NCI-H748 (cell line): ENCODE data around the gene SSC4D.
"Not testable (repeated sequence)": the region's sequence is repeated elsewhere in the genome, so short reads cannot be mapped to it uniquely, and the experiment has no call there.

Experiments
- DNase-seq: peaks from one replicate; lab custom pipeline; 2025; ENCODE audit not compliant: unreplicated experiment; lab: John Stamatoyannopoulos, UW

The SSC4D gene

DNA sequence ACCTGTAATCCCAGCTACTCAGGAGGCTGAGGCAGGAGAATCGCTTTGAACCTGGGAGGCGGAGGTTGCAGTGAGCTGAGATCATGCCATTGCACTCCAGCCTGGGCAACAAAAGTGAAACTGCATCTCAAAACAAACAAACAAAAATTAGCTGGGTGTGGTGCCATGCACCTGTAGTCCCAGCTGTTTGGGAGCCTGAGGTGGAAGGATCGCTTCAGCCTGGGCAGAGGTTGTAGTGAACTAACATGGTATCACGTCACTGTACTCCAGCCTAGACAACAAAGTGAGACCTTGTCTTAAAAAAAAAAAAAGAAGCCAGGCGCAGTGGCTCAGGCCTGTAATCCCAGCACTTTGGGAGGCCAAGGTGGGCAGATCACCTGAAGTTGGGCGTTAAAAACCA lies 21.7 kb downstream of the SSC4D start:
- DNase-seq: peak; percentile 38

DNA sequence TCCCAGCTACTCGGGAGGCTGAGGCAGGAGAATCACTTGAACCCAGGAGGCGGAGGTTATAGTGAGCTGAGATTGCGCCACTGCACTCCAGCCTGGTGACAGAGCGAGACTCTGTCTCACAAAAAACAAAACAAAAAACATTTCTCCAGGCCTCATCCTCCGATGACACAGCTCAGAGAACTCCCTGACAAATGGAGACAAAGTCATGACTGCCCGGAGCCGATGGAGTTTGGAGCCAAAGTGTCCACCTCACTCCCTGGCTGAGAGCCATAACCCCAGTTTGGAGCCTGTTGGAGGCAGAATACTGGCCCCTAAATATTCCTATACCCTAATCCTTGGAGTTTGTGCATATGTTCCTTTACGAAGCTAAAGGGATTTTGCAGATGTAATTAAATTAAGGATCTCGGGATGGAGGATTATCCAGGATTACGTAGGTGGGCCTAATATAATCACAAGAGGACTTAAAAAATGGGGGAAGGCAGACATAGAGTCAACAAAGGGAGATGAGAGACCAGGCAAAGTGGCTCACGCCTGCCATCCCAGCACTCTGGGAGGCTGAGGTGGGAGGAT lies 22.7 kb downstream of the SSC4D start:
- DNase-seq: no peak

DNA sequence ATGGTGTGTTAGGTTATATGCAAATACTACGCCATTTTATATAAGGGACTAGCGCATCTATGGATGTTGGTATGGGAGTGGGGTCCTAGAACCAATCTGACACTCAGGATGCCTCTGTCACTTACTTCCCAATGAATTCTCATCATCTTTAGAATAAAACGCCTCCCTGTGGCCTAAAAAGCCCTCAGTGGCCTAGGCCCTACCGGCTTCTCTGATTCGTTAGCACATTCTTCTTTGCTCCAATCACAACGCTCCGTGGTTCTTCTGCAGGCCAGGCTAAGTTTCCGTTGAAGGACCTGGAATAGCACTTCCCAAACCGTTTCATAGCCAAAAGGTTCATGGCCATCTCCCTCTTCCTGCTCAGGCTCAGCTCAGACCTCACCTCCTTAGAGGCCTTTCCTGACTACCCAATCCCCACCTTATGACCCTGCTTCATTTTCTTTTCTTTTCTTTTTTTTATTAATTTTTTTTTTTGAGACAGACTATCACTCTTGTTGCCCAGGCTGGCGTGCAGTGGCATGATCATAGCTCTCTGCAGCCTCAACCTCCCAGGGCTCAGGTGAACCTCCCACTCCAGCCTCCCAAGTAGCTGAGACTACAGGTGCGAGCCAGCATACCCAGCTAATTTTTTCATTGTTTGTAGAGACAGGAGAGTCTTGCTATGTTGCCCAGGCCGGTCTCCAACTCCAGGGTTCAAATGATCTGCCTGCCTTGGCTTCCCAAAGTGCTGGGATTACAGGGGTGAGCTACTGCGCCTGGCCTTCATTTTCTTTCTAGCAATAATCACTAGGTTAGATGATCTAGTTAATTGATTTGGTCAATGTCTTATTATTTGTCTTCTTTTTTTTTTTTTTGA lies 26.2 kb downstream of the SSC4D start:
- no peak for DNase-seq

DNA sequence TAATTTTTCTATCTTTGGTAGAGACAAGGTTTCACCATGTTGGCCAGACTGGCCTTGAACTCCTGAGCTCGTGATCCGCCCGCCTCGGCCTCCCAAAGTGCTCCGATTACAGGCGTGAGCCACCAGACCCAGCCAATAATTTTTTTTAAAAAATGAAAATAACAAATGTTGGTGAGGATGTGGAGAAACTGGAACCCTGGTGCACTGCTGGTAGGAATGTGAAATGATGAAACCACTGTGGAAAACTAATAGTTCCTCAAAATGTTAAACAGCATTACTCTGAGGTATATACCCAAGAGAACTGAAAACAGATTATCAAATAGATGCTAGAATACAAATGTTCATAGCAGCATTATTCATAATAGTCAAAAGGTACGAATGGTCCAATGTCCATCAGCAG lies 27.7 kb downstream of the SSC4D start:
- DNase-seq: no peak

DNA sequence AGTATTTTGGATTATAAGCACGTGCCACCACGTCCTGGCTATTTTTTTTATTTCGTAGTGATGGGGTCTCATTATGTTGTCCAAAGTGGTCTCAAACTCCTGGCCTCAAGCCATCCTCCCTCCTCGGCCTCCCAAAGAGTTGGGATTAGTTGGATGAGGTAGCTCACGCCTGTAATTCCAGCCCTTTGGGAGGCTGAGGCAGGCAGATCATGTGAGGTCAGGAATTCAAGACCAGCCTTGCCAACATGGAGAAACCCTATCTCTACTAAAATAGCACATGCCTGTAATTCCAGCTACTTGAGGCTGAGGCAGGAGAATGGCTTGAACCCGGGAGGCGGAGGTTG lies 28.9 kb downstream of the SSC4D start:
- no peak for DNase-seq

DNA sequence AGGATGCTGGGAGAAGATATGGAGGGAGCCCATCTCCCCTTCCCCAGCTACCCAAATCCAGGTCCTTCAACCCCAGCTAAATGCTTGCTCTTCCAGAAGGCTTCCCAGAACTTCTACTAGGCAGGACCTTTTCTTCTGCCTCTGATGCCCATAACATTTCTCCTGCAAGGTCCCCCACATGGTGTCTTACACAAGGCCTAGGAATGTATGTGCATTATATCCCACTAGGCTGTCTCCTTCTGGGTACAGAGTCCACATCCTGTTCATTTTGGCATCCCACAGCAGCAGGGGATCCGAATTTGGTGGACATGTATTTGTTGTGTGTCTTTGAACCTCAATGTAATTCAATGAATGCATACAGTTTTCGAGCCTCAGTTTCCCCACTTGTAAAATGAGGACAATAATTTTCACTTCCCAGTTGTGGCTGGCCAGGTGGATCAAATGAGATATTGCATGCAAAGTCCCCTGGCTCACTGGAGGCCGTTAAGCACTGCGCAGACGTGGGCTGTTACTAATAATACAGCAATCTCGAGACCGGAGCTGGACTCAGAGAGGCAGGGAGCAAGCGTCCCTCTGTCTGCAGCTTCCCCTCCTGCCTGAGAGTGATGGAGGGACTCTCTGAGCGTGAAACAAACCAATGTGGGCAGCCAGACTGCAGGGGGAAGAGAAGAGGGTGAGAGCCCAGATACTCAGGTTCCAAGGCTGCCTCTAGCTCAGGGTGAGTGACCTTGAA lies 32.1 kb downstream of the SSC4D start:
- no peak for DNase-seq

DNA sequence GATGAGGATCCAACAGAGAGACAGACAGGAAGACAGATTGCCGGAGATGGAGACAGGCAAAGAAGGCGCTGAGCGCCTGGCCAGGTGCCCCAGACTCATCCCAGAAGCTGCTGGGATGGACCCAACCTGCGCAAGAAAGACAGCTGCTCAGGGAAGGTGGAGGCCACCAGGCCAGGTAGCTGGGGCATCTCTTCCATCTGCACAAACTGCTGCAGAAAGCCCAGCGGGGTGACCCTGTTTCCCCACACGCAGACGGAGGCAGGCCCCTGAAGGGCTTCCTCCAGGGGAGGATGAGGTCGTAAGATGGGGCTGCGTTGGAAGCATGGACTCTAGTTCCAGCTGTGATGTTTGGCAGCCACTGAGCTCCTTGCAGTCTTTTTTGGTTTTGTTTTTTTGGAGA lies 34.2 kb downstream of the SSC4D start:
- no peak for DNase-seq

DNA sequence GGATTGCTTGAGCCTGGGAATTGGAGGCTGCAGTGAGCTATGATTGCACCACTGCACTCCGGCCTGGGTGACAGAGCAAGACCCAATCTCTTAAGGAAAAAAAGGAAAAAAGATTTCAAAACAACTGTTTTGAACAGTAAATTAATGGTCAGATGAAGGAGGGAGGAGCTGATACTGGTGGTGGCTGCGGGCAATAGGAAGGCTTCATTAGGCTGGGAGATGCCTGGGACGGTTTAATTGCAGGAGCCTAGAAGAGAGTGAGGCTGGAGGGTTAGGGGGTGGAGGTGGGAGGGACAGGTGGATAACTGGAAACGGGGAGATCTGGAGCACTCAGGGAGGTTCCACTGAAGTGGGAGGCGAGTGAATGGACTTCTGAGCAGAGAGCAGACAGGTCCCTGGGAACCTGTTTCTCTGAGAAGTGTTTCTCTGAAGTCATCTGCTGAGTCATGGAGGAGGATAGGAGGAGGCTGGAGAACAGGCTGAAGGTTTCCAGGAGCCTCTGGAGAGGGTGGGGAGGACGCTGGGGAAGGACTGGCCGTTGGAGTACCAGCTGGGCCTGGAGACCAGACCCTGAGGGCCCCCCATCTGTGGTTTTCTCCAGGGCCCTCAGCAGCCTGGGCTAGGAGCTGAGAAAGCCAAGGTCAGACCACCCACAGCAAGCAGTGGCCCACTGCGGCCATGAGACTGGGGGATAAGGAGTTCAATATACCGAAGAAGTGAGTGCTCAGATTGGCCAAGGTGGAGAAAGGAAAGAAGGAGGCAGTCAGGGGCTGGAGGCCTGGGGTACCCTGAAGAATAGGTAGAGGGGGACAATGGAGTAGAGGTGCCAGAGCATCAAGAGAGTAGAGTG lies 36.3 kb downstream of the SSC4D start:
- no peak for DNase-seq

DNA sequence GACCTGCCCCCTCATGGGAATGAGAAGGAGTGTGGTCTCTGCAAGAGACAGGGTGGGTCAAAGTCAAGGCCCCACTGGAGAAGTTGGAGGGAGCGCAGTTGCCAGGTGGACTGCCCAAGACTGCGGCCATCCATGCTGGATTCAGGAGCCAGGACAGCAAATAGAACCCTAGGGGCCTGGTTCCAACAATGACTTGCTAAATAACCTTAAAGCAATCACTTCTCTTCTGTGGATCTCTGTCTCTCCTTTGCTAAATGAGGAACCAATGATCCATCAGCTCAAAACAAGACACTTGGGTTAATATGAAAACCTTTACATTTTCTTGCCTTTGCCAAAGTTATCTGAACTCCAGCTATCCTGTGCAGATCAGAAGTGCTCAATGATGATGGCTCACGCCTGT lies 38.1 kb downstream of the SSC4D start:
- DNase-seq: no peak

DNA sequence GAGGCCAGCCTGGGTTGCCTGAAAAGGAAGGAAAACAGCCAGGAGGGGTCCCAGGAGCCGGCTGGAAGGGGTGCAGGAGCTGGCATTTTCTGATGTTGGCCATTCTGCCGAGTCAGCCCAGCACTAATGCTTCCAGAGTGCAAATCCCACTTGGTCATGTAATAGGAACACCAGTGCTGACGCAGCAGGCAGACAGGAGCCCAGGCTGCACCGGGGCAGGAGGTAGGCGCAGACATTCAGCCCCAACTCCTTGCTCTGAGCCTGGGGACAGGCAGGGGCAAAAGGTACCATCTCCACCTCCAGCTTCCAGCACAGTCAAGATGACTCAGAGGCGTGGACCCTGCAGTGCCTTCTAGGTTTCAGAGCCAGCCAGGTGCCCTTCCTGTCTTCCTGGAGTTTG lies 40.5 kb downstream of the SSC4D start:
- DNase-seq: no peak

DNA sequence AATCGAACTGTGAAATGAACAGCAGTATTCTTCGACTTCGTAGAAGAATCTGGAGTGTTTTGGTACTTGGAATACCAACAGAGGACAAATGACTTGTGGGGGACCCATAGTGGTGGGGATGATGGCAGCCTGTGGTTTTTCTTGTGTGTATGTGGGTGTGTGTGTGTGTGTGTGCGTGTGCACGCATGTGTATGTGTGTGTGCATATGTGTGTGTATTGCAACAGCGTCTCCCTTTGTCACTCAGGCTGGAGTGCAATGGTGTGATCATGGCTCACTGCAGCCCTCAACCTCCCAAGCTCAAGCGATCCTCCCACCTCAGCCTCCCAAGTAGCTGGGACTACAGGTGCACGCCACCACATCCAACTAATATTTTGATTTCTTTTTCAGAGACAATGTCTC lies 41.3 kb downstream of the SSC4D start:
- DNase-seq: no peak

DNA sequence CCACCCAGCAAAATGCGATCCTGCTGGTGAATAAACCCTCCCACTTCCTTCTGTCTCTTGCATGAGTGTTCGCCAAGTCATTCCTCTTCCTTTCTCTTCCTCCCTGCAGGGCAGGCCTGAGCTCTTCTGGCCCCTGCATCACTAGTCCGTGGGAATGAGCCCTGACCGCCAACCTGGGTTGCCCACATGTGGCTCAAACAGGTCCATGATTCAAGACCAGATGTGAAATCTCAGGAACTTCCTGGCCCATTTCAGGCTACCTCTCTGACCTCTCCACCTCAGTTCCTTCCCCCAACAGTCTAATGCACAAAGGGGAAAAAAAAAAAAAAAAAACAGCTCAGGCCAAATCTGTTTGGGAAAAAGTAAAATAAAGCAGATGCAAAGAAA lies 45.3 kb downstream of the SSC4D start:
- DNase-seq: no peak

DNA sequence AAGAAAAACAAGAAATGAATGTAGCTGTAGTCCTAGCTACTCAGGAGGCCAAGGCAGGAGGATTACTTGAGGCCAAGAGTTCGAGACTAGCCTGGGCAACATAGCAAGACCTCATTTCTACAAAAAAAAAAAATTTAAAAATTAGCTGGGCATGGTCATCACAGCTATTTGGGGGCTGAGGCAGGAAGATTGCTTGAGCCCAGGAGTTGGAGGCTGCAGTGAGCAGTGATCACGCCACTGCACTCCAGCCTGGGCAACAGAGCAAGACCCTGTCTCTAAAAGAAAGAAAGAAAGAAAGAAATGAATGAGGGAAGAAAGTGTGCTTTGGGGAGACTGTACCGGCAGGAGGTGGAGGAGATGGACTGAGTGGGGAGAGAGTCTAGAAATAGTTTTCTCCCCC lies 45.7 kb downstream of the SSC4D start:
- not testable (repeated sequence) for DNase-seq

DNA sequence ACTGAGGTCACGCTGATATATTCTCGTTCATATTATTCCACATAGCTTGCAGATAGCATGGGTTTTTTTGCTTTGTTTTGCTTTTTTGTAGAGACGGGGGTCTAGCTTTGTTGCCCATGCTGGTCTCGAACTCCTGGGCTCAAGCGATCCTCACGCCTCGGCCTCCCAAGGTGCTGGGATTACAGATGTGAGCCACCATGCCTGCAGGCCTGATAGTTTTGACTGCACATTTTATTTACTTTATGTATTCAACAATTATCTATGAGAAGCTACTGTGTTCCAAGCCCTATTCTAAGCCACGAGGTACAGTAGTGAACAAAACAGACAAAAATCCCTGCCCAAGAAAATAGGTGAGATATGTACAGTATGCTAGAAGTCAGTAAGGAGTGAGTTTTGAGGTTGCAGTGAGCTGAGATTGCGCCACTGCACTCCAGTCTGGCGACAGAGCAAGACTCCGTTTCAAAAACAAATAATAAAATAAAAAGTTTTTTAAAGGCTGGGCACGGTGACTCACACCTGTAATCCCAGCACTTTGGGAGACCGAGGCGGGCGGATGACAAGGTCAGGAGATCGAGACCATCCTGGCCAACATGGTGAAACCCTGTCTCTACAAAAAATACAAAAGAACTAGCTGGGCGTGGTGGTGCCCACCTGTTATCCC lies 49.4 kb downstream of the SSC4D start:
- DNase-seq: no peak

DNA sequence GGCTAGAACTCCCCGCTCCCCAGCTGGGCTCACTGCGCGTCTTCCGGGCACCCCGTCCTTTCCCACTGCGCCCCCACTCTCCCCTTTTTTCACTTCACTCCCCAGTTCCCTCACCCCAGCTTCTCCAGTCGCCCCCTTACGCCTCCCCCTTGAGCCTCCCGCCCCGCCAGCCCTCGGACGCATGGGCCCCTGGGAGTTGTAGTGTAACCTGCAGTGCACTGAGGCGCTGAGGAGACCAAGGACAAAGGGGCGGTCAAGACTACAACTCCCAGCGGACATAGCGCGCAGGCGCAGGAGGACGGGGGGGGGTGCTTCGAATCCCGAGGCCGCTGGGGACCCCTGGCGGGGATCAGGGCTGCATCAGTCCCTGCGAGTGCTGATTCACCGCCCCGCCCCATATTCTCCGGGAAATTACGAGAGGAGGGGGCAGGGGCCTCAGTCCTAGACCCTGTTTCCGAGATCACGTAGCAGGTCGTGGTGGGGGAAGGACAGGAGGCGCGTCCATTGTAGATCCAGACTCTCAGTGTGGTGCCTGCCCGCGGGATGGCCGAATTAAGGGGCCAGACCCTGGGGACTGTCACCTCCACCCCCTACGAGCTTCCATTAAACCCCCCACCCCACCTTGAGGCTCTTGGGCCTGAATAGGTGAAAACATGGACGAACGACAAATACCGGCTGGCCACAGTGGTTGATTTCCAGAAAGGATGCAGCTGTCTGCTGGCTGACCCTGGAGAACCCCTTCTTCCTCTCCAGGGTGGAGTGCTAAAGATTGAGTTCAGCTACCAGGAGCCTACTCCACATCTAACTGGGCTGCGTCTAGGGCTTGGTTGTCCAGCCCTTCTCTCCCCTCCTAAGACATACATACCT lies 50.2 kb downstream of the SSC4D start:
- peak; percentile 99 for DNase-seq

DNA sequence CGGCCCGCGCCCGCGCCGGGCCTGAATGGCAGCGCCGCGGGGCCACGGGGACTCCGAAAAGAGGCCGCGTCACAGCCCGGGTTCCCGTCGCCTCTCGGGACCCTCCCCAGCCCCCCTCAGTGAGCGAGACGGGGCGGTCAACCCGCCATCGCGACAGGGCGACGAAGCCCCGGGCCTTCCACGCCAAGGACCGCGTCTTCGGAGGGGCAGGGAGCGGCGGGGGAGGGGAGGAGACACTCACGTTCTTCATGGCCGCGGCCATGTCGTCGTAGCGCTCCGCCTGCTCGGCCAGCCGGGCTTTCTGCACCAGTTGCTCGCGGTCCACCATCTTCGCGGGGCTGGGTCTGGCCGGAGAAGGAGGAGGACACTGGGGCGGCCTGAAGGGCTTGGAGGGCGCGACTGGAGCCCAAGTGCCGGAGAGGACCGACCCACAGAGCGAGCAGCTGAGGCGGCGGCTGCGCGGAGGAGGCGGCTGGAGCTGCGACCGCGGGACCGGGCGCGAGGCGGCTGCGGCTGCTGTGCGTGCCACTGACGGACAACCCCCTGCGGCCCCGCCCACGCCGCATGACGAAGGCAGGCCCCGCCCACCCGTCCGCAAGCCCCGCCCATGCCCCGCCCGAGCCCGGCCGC lies 50.9 kb downstream of the SSC4D start, which contains the start of gene YWHAG:
Gene YWHAG (minus strand): TSS at position 511 of the 630 bp plus-strand sequence. CDS start 183 bp downstream, at position 328.
- DNase-seq: peak; percentile 87

DNA sequence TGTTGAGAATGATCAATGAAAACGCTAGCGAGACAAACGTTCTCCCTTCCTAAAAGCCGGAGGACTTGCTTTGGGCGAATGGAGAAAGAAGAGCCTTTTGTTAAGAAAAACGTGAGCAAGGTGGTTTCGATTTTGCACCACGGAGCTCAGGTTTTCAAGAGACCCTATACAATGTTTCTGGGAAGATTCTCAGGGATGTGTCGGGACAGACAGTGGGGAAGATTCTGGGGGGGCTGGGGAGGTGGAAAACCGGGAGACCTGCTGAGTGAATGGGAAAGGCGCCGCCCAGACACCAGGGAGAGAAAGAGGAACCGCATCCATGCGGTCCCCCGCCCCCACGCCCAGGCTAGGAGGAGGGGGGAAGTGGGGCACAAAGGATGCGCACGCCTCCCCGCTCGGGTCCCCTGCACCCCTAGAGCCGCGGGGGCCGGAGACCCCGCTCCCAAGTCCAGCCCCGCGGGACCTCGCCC lies 51.5 kb downstream of the SSC4D start:
- peak; percentile 68 for DNase-seq

DNA sequence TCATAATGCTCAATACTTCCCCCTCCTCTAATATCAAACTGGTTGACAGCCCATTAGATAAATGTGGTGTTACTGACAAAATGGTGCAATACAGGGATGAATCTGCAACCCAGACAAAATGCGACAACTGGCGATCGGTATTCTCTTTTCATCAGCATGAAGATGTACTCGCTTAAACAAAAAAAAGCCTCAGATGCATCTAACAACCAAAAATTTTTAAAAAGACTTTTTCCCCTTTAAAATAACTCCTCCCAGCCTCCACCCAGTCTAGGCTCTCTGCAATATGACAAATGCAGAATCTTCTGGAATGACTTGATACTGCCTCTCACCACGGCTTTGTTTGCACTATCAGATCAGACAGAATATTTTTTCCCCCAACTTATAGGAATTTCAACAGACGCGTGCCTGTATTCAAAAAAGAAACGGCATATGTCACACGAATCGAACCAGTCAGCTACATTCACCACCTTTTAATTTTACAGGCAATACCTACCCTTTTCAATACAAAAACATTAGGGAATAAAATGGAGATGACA lies 52.0 kb downstream of the SSC4D start:
- peak; percentile 46 for DNase-seq

DNA sequence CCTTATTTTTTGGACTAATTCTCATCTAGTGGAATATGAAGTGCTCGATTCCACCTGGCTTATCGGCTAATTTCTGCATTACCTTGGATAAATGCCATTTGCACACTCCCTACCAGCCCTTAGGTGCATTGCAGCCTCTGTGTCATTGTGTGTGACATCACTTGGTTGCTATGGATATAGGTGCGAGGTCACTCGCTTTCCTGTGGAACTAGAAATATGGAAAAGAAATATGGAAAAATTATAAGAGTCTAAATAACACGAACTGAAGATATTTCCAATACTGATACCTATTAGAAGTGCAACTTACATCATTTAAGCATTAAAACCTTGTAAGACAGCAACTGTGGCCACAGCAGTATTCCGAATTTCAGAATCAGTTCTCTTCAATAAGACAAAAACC lies 52.7 kb downstream of the SSC4D start:
- peak; percentile 69 for DNase-seq
